GM10847 (cell line): Measurements from ENCODE around the gene MYH7B.

Experiments
- POLR2A ChIP-seq: IDR thresholded peaks from 2 replicates; pipeline ENCODE4 v1.6.1; 2011; ENCODE audit not compliant: insufficient read length; ENCODE audit errors: extremely low read depth

Gene MYH7B

DNA sequence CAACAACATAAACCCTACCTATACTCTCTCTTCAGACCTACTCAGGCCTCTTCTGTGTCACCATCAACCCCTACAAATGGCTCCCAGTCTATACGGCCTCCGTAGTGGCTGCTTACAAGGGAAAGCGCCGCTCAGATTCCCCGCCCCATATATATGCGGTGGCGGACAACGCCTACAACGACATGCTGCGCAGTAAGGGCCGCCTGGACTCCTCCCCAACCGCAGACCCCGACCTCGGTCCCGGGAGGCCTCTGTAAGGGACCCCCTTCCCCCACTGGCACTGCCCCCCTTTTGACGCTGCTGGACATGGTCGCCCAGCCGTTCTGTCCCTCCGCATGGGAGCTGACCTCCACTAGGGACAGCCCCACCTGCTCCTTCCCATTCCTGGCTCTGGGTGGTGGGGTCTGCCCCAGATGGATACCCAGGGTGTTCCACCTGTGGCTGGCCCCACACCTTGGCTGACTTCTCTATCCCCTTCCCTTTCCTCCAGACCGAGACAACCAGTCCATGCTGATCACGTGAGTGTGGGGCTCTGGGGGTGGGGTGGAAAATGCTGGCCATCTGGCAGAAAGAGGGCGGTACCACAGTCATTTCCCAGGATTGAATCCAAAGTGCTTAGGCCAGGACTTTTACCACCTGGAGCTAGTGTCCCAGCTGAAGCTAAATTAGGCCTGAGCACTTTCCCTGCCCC, 25.0 kb downstream of the MYH7B start:
- no peak for TF ChIP-seq POLR2A

DNA sequence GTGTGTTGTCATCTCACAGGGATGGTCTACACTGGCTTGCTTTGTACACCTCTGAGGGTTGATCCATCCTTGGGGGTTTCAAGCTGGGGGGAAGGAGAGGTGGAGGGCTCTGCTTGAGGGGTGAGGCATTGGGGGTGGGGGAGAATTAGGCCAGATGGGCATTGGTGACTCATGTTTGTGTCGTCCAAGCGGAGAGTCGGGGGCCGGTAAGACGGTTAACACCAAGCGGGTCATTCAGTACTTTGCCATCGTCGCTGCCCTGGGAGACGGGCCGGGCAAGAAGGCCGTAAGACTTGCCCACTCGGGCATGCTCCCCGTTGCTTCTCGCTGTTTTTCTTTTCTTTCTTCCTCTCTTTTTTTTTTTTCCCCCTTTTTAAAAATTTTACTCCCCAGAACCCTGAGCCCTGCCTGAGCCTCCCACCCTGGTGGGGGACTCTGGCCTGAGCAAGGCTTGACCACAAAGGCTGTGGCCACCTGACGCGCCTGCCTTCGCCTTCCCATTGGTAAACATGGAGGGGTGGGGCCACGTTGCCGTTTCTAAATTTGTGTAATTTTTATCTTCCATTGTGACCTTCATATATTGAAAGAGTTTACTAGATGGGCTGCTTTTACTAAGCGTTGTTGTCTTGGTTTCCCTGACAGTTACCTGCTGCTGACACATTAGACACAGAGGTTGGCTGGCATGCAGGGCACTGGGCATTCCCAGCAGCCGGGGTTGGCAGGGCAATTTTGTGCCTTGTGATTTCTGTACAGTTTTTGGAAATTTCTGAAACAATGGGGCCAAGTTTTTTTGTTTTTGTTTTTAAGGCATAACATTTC, 26.8 kb downstream of the MYH7B start:
- TF ChIP-seq POLR2A: no peak

DNA sequence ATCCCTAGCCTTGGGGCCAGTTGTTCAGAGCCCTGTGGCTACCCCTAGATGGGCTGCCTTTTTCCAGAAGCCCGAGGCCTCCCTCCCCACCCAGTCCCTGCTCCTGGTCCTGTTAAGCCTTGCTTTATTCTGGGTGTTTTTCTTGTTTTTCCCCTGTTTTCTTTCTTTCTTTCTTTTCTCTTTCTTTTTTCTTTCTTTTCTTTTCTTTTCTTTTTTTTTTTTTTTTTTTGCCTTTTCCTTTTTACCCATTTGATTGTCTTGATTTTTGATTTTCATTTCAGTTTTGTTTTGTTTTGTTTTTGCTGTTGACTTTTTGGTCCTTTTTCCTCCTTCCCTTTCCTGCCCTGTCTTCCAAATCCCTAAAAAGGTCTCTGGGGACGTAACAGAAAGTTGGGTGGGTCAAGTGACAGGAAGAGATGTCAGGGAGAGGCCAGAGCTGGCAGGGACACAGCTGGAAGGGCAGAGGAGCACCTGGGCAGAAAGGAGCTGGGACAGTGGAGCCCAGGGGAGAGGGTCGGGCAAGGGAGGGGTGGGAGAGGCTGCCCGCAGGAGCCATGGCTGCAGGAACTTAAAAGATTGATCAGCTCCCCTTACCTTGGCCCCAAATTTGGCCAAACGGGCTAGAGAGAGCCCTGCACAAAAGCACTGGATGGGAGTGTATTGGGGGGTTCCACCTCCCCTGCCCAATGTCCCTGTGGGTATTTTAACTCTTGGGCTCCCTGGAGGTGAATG, 27.6 kb downstream of the MYH7B start:
- no peak for TF ChIP-seq POLR2A

DNA sequence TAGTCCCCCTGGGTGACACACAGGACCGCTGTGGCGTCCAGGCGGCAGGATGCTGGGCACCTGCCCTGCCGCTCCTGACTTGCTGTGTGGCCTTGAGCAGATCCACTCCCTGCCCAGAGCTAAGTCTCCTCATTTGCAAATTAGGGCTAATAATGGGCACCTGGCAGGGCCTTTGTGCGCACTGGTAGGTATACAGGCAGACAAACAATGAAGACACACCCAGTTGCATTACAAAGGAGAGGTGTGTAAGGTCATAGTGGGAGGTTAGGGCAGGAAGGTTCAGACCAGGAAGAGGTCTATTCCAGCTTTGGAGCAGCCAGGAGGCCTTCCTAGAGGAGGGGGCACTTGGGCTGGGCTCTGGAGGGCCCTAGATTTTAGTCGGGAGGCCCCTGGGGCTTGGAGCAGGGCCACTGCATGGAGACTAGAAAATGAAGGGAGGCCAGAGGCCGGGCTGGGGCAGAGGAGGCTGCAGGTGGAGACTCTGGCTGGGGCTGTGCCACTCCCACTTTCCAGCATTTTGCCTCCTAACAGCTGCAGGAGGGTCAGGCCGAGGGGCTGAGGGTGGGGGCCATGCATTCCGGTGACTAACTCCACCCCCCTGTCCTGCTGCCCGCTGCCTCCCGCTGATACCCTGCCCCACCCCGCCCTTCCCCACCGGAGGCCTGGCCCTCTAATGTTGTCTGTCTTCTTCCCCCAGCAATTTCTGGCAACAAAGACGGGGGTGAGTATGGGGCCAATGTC, 28.5 kb downstream of the MYH7B start:
- no peak for TF ChIP-seq POLR2A

DNA sequence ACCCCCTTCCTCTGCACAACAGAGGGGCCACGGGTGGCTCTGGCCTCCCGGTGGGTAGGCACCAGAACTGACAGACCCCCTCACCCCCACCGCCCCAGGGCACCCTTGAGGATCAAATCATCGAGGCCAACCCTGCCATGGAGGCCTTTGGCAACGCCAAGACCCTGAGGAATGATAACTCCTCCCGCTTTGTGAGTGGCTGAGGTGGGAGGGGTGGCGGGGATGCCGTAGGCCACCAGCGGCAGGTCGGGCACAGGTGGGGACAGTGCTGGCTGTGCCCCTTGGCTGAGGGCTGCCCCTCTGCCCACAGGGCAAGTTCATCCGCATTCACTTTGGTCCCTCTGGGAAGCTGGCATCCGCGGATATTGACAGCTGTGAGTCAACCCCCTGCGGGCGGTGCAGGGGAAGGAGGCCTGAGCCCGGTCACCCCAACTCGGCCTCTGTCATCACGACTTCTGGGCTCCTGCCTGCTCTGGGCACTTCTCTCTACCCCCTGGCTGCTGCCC, 29.1 kb downstream of the MYH7B start:
- no peak for TF ChIP-seq POLR2A

DNA sequence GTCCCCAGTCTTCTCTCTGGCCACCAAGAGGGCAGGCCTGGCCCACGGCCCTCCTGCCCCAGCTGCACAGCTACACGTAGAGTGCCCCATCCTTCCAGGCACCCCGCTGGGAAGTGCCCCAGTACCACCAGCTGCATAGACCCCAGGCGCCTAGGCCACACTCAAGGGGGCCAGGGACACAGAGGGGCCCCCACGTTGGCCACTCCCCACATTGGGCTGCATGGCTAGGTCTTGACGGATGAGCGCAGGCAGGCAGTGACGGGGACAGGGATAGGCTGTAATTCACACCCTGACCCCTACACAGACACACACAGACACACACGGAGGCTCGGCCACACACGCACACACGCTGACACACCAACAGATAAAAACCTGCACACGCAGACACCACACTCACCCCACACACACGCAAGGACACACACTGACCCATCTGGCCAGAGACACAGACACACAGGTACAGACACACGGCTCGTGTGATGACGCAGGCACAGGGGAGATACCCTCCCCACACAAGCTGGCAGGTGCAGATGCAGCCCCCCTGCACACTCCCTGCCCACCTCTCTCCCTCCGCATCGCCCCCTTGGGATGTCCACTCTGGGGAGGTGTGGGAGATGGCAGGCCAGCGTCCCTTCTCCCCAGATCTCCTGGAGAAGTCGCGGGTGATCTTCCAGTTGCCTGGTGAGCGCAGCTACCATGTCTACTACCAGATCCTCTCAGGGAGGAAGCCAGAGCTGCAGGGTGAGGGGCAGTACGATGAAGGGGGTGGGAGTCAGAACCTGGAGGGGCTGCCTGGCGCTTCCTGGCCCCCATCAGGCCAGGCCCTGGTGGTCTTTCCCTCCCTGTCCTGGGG, 30.0 kb downstream of the MYH7B start:
- no peak for TF ChIP-seq POLR2A

DNA sequence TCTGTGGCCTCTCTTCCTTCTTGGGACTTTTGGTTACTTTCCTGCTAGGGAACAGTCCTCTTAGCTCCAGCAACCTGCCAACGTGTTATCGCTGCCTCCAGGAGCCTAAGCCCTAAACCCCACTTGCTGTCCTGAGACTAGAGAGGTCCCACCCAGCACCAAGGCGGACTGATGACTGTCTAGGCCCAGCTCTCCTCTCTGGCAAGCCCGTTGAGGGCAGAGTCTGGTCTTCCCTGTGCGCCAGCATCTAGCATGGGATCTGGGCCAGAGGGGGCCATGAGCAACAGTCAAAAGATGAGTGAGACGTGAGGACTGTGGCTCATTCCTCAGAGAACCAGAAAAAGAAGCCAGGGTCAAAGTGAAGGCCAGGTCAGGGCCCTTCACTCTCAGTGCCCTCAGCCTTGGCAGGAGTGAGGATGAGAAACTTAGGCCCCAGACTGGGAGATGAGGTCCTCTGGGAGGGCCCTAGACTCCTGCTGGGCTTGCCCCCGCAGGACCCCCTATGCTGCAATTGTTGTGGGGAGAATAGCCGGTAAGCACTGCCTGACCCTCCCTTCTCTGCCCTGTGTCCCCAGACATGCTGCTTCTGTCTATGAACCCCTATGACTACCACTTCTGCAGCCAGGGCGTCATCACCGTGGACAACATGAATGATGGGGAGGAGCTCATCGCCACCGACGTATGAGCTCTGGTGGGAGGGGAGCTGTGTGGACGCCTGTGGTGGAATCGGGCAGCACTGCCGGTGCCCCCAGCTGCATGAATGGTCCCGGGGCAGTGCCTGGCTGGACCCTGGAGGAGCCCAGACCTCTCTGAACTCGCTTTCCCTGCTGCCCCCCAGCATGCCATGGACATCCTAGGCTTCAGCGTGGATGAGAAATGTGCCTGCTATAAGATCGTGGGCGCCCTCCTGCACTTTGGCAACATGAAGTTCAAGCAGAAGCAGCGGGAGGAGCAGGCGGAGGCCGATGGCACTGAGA, 30.9 kb downstream of the MYH7B start:
- TF ChIP-seq POLR2A: no peak

DNA sequence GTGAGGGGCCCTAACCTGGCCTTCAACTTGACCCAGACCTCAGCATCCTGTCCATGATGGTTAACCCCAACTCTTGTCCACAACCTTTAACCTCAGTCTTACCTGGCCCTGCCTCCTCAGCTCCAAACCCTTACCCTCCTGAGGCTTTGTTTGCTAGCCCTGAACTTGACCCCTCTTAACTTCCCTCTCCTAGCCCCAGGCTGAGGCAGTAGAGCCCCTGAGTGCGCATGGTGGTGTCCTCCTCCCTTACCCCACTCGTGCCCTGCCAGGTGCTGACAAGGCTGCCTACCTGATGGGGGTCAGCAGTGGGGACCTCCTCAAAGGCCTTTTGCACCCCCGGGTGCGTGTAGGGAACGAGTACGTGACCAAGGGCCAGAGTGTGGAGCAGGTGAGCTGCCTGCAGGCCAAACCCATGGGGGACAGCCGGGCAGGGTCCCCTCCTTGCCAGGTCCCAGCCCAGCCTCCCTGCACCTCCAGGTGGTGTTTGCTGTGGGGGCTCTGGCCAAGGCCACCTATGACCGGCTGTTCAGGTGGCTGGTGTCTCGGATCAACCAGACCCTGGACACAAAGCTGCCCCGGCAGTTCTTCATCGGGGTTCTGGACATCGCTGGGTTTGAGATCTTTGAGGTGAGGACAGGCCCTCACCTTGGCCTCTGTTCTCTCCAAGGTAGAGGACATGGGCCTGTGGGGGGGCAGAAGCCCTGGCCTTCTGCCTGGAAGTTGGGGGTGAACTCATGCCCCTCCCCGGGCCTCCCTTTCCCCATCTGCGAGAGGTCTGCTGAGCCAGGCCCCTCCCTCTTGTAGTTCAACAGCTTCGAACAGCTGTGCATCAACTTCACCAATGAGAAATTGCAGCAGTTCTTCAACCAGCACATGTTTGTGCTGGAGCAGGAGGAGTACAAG, 31.9 kb downstream of the MYH7B start:
- no peak for TF ChIP-seq POLR2A

DNA sequence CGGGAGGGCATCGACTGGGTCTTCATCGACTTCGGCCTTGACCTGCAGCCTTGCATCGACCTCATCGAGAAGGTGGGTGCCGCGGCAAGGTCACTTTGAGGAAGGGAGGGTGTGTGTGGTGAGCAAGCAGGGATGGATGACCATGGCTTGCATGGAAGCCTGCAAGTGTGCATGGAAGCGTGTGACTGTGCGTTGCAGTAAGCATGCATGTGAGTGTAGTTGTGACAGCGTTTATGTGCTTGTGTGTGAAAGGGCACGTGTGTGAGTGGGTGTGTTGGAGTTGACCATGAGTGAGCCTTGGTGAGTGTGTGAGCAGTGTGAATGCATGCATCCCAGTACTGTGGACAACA, 32.5 kb downstream of the MYH7B start:
- no peak for TF ChIP-seq POLR2A

DNA sequence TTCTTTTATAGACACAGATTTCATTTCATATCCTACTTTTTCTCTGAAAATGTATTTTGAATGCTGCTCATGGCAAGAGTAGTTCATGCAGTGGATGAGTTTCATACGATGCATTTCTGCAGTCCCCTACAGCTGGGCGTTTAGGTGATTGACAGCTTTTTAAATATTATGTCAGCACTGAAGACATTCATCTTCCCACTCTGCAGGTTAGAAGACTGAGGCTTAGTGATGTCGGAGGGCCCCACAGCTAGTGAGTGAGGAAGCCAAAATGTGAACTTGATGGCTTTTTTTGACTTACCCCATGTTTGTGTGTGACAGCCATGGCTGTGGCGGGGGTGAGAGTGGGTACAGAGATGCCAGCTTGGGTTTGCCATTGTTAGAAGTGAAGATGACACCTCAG, 33.5 kb downstream of the MYH7B start:
- no peak for TF ChIP-seq POLR2A

DNA sequence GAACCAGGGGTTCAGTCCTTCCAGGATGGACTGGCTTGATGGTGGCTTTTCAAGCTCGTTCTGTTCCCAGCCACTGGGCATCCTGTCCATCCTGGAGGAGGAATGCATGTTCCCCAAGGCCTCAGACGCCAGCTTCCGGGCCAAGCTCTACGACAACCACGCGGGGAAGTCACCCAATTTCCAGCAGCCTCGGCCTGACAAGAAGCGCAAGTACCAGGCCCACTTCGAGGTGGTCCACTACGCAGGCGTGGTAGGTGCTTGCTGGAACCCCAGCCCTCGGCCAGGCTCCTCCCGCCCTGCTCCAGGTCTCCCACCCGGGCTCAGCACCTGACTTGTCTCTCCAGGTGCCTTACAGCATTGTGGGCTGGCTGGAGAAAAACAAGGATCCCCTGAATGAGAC, 34.0 kb downstream of the MYH7B start:
- TF ChIP-seq POLR2A: no peak

DNA sequence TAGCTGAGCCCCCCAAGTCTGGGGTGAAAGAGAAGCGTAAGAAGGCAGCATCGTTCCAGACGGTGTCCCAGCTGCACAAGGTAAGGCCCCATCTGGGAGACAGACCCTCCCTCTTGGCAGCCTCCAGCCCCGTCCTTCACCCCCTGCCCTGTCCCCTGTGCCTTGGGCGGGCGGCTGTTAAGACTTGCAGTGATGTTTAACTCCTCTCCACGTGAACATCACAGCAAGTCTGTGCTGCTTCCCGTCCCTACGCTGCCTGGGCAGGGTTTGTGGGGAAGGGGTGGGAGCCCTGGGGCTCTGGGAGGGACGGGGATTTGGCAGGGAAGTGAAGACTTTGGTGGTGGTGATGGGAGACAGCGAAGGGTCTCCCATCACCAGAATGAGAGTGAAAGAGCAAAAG, 34.6 kb downstream of the MYH7B start:
- TF ChIP-seq POLR2A: no peak
